GM19240 (cell line): ENCODE results near the gene GPR15.

ENCODE experiments used
- DNase-seq: peaks from one replicate; pipeline ENCODE4 v3.0.0; 2011; ENCODE audit warnings: low spot score; ENCODE audit not compliant: insufficient read length

GPR15 gene

GRCh38 chr3:98529856-98530459, 1.8 kb upstream of the GPR15 start:
- no peak for DNase-seq

- no peak for DNase-seq
Observed at GRCh38 chr3:98530676-98531075, 1.1 kb upstream of the GPR15 start.

- no peak for DNase-seq
Observed at GRCh38 chr3:98532275-98532637, 478 bp downstream of the GPR15 start.

GRCh38 chr3:98532709-98533571, 1.2 kb downstream of the GPR15 start:
- DNase-seq, result no peak

- DNase-seq, result no peak
Observed at GRCh38 chr3:98534168-98534567, 2.4 kb downstream of the GPR15 start.

GRCh38 chr3:98534734-98535133, 3.0 kb downstream of the GPR15 start:
- DNase-seq, result no peak

GRCh38 chr3:98536456-98537017, 4.8 kb downstream of the GPR15 start:
- DNase-seq, result no peak

GRCh38 chr3:98540346-98540745, 8.6 kb downstream of the GPR15 start:
- DNase-seq, result no peak

- no peak for DNase-seq
Observed at GRCh38 chr3:98541695-98542094, 9.9 kb downstream of the GPR15 start.

GRCh38 chr3:98542623-98543022, 10.8 kb downstream of the GPR15 start:
- DNase-seq, result no peak

- no peak for DNase-seq
Observed at GRCh38 chr3:98545940-98546339, 14.2 kb downstream of the GPR15 start.

- no peak for DNase-seq
Observed at GRCh38 chr3:98548544-98548943, 16.8 kb downstream of the GPR15 start.

GRCh38 chr3:98550833-98551232, 19.1 kb downstream of the GPR15 start:
- no peak for DNase-seq

GRCh38 chr3:98551236-98551635, 19.5 kb downstream of the GPR15 start:
- DNase-seq, result no peak

- no peak for DNase-seq
Observed at GRCh38 chr3:98551754-98552153, 20.0 kb downstream of the GPR15 start.

GRCh38 chr3:98552232-98553020, 20.6 kb downstream of the GPR15 start:
- no peak for DNase-seq

- DNase-seq, result no peak
Observed at GRCh38 chr3:98553021-98553563, 21.3 kb downstream of the GPR15 start.

GRCh38 chr3:98553753-98554152, 22.0 kb downstream of the GPR15 start:
- DNase-seq, result no peak

- DNase-seq, result no peak
Observed at GRCh38 chr3:98554580-98554979, 22.8 kb downstream of the GPR15 start.

GRCh38 chr3:98555025-98555379, 23.2 kb downstream of the GPR15 start:
- DNase-seq, result no peak
